ENCODE measurements around the gene DYNLT2B.
"Not testable (repeated sequence)": the region's sequence is repeated elsewhere in the genome, so short reads cannot be mapped to it uniquely, and the experiment has no call there.

DYNLT2B gene

DNA sequence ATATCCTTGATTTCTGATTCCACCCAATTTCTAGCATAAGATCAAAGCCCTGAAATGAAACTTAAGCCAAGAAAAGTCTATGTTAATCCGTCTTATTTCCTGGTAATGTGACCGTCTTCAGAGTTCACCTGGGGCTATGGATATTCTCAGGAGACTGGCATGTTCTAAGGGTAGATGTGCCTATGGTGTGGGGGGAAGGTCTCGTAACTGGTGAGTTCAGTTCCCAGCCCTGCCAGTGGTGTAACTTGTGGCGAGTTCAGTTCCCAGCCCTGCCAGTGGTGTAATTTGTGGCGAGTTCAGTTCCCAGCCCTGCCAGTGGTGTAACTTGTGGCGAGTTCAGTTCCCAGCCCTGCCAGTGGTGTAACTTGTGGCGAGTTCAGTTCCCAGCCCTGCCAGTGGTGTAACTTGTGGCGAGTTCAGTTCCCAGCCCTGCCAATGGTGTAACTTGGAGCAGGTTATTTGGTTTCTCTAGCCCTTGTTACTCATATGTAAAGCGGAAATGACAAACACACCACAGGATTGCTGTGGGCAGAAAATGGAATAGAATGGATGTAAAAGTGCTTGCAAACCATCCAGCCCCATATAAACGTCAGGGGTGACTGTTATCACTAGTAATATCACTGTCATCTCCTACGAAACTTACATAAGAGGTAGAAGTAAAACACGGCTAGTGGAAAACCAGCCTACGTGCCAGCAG, 71.3 kb downstream of the DYNLT2B start:
- Histone ChIP-seq H3K27ac (ENCODE audit: low read length) (no peak overlapping the region), H3K4me3 (ENCODE audit: low read length) (no peak overlapping the region), H3K9me3 (ENCODE audit: control insufficient read depth, insufficient read depth, low read length) (no peaks in the 10 kb centered on the region), H3K4me1 (ENCODE audit: control insufficient read depth, insufficient read depth, low read length) (no peaks in the 10 kb centered on the region), H3K36me3 (ENCODE audit: control insufficient read depth, insufficient read depth, low read length) (peaks cover 4% of the 10 kb centered on the region; the same call in 1 of the 2 replicates), H3K27me3 (ENCODE audit: control insufficient read depth, insufficient read depth, low read length) (no peaks in the 10 kb centered on the region)
- no peak for DNase-seq (ENCODE audit: low read depth, low spot score)
- WGBS (ENCODE audit: insufficient coverage, insufficient read length) = no CpG with 5 or more reads among the region's 13 CpGs

DNA sequence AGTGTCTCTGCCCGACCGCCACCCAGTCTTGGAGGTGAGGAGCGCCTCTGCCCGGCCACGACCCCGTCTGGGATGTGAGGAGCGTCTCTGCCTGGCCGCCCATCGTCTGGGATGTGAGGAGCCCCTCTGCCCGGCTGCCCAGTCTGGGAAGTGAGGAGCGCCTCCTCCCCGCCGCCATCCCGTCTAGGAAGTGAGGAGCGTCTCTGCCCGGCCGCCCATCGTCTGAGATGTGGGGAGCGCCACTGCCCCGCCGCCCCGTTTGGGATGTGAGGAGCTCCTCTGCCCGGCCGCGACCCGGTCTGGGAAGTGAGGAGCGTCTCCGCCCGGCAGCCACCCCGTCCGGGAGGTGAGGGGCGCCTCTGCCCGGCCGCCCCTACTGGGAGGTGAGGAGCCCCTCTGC, 73.9 kb downstream of the DYNLT2B start:
- not testable (repeated sequence) for H3K9me3 ChIP-seq (ENCODE audit: control insufficient read depth, insufficient read depth, low read length); H3K27ac ChIP-seq (ENCODE audit: low read length); H3K36me3 ChIP-seq (ENCODE audit: control insufficient read depth, insufficient read depth, low read length); H3K4me1 ChIP-seq (ENCODE audit: control insufficient read depth, insufficient read depth, low read length); H3K27me3 ChIP-seq (ENCODE audit: control insufficient read depth, insufficient read depth, low read length); DNase-seq (ENCODE audit: low read depth, low spot score); H3K4me3 ChIP-seq (ENCODE audit: low read length)
- WGBS (ENCODE audit: insufficient coverage, insufficient read length) = no CpG with 5 or more reads among the region's 34 CpGs

DNA sequence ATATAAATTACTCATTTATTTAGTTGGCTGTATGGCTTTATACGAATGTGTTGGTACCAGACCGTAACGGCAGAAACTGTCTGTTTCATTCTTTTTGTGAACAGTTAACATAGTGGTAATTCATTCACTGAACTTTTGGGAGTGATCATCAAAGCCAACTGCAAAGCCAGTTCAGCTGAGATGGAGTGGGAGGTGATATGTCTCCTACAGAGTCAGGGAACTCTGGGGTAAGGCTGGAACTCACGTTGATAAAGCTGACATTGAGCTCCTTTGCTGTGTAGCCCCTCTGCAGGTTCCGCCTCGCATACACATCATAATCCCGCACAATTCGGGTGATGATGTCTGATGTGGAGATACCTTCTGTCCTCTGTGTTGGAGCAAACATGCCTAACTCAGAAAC, 76.3 kb downstream of the DYNLT2B start:
- no peak for DNase-seq (ENCODE audit: low read depth, low spot score)
- Histone ChIP-seq H3K4me3 (ENCODE audit: low read length) (no peak overlapping the region), H3K9me3 (ENCODE audit: control insufficient read depth, insufficient read depth, low read length) (no peaks in the 10 kb centered on the region), H3K27ac (ENCODE audit: low read length) (no peak overlapping the region), H3K36me3 (ENCODE audit: control insufficient read depth, insufficient read depth, low read length) (peaks cover 3% of the 10 kb centered on the region; the same call in 1 of the 2 replicates), H3K4me1 (ENCODE audit: control insufficient read depth, insufficient read depth, low read length) (no peaks in the 10 kb centered on the region), H3K27me3 (ENCODE audit: control insufficient read depth, insufficient read depth, low read length) (no peaks in the 10 kb centered on the region)
- no CpG with 5 or more reads among the region's 8 CpGs for WGBS (ENCODE audit: insufficient coverage, insufficient read length)
